SJCRH30 (cell line): ENCODE results near the gene SELPLG. TPM values are rescaled to one million over a fixed set of nuclear protein-coding genes. Genes with fewer than 3 reads are reported as not detected.
A peak's percentile ranks its signal among the peaks of the same experiment; 100 is the strongest.
"Not testable (repeated sequence)": the region's sequence is repeated elsewhere in the genome, so short reads cannot be mapped to it uniquely, and the experiment has no call there.

Experiments
- DNase-seq, 2 experiments: peaks; one replicate each; pipeline ENCODE4 v3.0.0-alpha.2; 2015 to 2020
- H3K27ac ChIP-seq: fragments of 250-450 bp; sonication (Bioruptor Pico); 2 replicates; pipeline ENCODE4 v1.5.1; 2020; ENCODE audit warnings: mild to moderate bottlenecking, moderate library complexity
- H3K27me3 ChIP-seq: fragments of 250-450 bp; sonication (Bioruptor Pico); 2 replicates; pipeline ENCODE4 v1.5.1; 2020; ENCODE audit warnings: mild to moderate bottlenecking, moderate library complexity
- H3K36me3 ChIP-seq: fragments of 250-450 bp; sonication (Bioruptor Pico); 2 replicates; pipeline ENCODE4 v1.5.1; 2020; ENCODE audit warnings: mild to moderate bottlenecking, moderate library complexity
- H3K4me1 ChIP-seq: fragments of 250-450 bp; sonication (Bioruptor Pico); 2 replicates; pipeline ENCODE4 v1.5.1; 2020; ENCODE audit warnings: mild to moderate bottlenecking, moderate library complexity
- H3K4me3 ChIP-seq: fragments of 250-450 bp; sonication (Bioruptor Pico); 2 replicates; pipeline ENCODE4 v1.5.1; 2020; ENCODE audit warnings: mild to moderate bottlenecking, moderate library complexity
- H3K9me3 ChIP-seq: fragments of 250-450 bp; sonication (Bioruptor Pico); replicated peaks from 2 replicates; pipeline ENCODE4 v1.5.1; 2020; ENCODE audit warnings: mild to moderate bottlenecking, moderate library complexity
- total RNA-seq: library from RNA; depleted of rRNA; stranded (reverse); fragments of >200 nt; shearing (Covaris generic); gene quantifications from 2 replicates; pipeline ENCODE4 v1.2.3, GENCODE V29; 2014

SELPLG gene
- total RNA-seq, 1 experiment from 2014 or later, result 0.32 TPM

GRCh38 chr12:108665608-108666202 is 32.0 kb upstream of the SELPLG start:
- Histone ChIP-seq H3K4me1 (peaks cover 28% of the 10 kb centered on the region), H3K4me3 (no peak overlapping the region), H3K36me3 (0 out of 2 replicates have a peak, but pooled peaks cover 3% of the 10 kb centered on the region), H3K9me3 (no peaks in the 10 kb centered on the region), H3K27me3 (no peaks in the 10 kb centered on the region), H3K27ac (peak overlapping the region; percentile 6; the same call in 1 of the 2 replicates)
- DNase-seq, result no peak

- DNase-seq, result peak; percentile 78 to 92
- Histone ChIP-seq H3K4me3 (no peak overlapping the region), H3K4me1 (peaks cover 28% of the 10 kb centered on the region), H3K27me3 (no peaks in the 10 kb centered on the region), H3K27ac (peak overlapping the region; percentile 32), H3K36me3 (peaks cover 5% of the 10 kb centered on the region; the same call in 1 of the 2 replicates), H3K9me3 (no peaks in the 10 kb centered on the region)
These were observed 30.9 kb upstream of the SELPLG start for GRCh38 chr12:108664338-108665258.

- no peaks in the 10 kb centered on the region for H3K27me3 ChIP-seq
- no peak overlapping the region for H3K4me3 ChIP-seq
- no peak for DNase-seq
- peaks cover 29% of the 10 kb centered on the region for H3K4me1 ChIP-seq
- H3K9me3 ChIP-seq, result no peaks in the 10 kb centered on the region
- peaks cover 7% of the 10 kb centered on the region; the same call in 1 of the 2 replicates for H3K36me3 ChIP-seq
- H3K27ac ChIP-seq, result no peak overlapping the region
These were observed 29.8 kb upstream of the SELPLG start for GRCh38 chr12:108663324-108664015.

- H3K9me3 ChIP-seq, H3K4me3 ChIP-seq, DNase-seq, H3K27me3 ChIP-seq: not testable (repeated sequence)
- Histone ChIP-seq H3K36me3 (peaks cover 36% of the 10 kb centered on the region), H3K4me1 (peaks cover 11% of the 10 kb centered on the region), H3K27ac (peak overlapping the region; percentile 25; the same call in 1 of the 2 replicates)
These were observed 24.4 kb upstream of the SELPLG start for GRCh38 chr12:108658115-108658514.

- DNase-seq, result no peak
- no peaks in the 10 kb centered on the region for H3K9me3 ChIP-seq
- peaks cover 41% of the 10 kb centered on the region for H3K36me3 ChIP-seq
- no peak overlapping the region for H3K27ac ChIP-seq
- no peaks in the 10 kb centered on the region for H3K27me3 ChIP-seq
- H3K4me3 ChIP-seq, result no peak overlapping the region
- peaks cover 11% of the 10 kb centered on the region for H3K4me1 ChIP-seq
These were observed 23.5 kb upstream of the SELPLG start for GRCh38 chr12:108657130-108657745.

GRCh38 chr12:108656247-108656646 is 22.6 kb upstream of the SELPLG start:
- Histone ChIP-seq H3K36me3 (peaks cover 43% of the 10 kb centered on the region), H3K4me1 (peaks cover 11% of the 10 kb centered on the region)

GRCh38 chr12:108655812-108656175 is 22.1 kb upstream of the SELPLG start:
- Histone ChIP-seq H3K4me1 (peaks cover 11% of the 10 kb centered on the region), H3K36me3 (peaks cover 47% of the 10 kb centered on the region)
- H3K4me3 ChIP-seq, DNase-seq, H3K9me3 ChIP-seq, H3K27me3 ChIP-seq, H3K27ac ChIP-seq: not testable (repeated sequence)

More at GRCh38 chr12:108656247-108656646, 22.6 kb upstream of the SELPLG start:
- not testable (repeated sequence) for H3K9me3 ChIP-seq, DNase-seq, H3K27me3 ChIP-seq, H3K4me3 ChIP-seq, H3K27ac ChIP-seq

- not testable (repeated sequence) for DNase-seq, H3K9me3 ChIP-seq, H3K27ac ChIP-seq, H3K4me3 ChIP-seq, H3K27me3 ChIP-seq
- Histone ChIP-seq H3K4me1 (peaks cover 11% of the 10 kb centered on the region), H3K36me3 (peaks cover 51% of the 10 kb centered on the region)
These were observed 20.9 kb upstream of the SELPLG start for GRCh38 chr12:108654622-108655021.

GRCh38 chr12:108653922-108654321 is 20.2 kb upstream of the SELPLG start:
- no peak for DNase-seq
- H3K4me3 ChIP-seq, result no peak overlapping the region
- H3K27me3 ChIP-seq, result no peaks in the 10 kb centered on the region
- H3K4me1 ChIP-seq, result peaks cover 11% of the 10 kb centered on the region
- peaks cover 55% of the 10 kb centered on the region for H3K36me3 ChIP-seq
- no peak overlapping the region for H3K27ac ChIP-seq
- H3K9me3 ChIP-seq, result no peaks in the 10 kb centered on the region

GRCh38 chr12:108653082-108653516 is 19.4 kb upstream of the SELPLG start:
- no peak for DNase-seq
- Histone ChIP-seq H3K4me1 (peaks cover 7% of the 10 kb centered on the region), H3K27ac (no peak overlapping the region), H3K36me3 (peaks cover 57% of the 10 kb centered on the region), H3K9me3 (no peaks in the 10 kb centered on the region), H3K4me3 (no peak overlapping the region), H3K27me3 (no peaks in the 10 kb centered on the region)

GRCh38 chr12:108650083-108650482 is 16.4 kb upstream of the SELPLG start:
- Histone ChIP-seq H3K4me3 (no peak overlapping the region), H3K9me3 (no peaks in the 10 kb centered on the region), H3K27me3 (no peaks in the 10 kb centered on the region), H3K4me1 (no peaks in the 10 kb centered on the region), H3K36me3 (peaks cover 53% of the 10 kb centered on the region), H3K27ac (no peak overlapping the region)
- DNase-seq, result no peak

GRCh38 chr12:108649669-108650068 is 16.0 kb upstream of the SELPLG start:
- Histone ChIP-seq H3K36me3 (peaks cover 53% of the 10 kb centered on the region), H3K27ac (no peak overlapping the region), H3K4me1 (no peaks in the 10 kb centered on the region), H3K4me3 (no peak overlapping the region), H3K27me3 (no peaks in the 10 kb centered on the region), H3K9me3 (no peaks in the 10 kb centered on the region)
- no peak for DNase-seq

- Histone ChIP-seq H3K27me3 (no peaks in the 10 kb centered on the region), H3K36me3 (peaks cover 54% of the 10 kb centered on the region), H3K4me1 (no peaks in the 10 kb centered on the region; the same call in 1 of the 2 replicates), H3K9me3 (no peaks in the 10 kb centered on the region), H3K4me3 (no peak overlapping the region), H3K27ac (no peak overlapping the region)
- DNase-seq, result no peak
These were observed 15.4 kb upstream of the SELPLG start for GRCh38 chr12:108649126-108649525.

- Histone ChIP-seq H3K4me3 (no peak overlapping the region), H3K4me1 (peaks cover 6% of the 10 kb centered on the region), H3K9me3 (no peaks in the 10 kb centered on the region), H3K36me3 (peaks cover 51% of the 10 kb centered on the region), H3K27me3 (no peaks in the 10 kb centered on the region), H3K27ac (no peak overlapping the region)
- DNase-seq, result no peak
These were observed 14.7 kb upstream of the SELPLG start for GRCh38 chr12:108648371-108648770.
